ENCODE results near the gene METTL22.

The METTL22 gene

GRCh38 chr16:8594149-8594666 is 27.3 kb upstream of the METTL22 start:
- DNase-seq (ENCODE audit: low read depth in 2 of 2), result no peak

- no peak for DNase-seq (ENCODE audit: low read depth in 2 of 2)
These were observed 25.7 kb upstream of the METTL22 start for GRCh38 chr16:8595783-8596182.

- DNase-seq (ENCODE audit: low read depth in 2 of 2), result no peak
These were observed 24.9 kb upstream of the METTL22 start for GRCh38 chr16:8596581-8596980.

DNA sequence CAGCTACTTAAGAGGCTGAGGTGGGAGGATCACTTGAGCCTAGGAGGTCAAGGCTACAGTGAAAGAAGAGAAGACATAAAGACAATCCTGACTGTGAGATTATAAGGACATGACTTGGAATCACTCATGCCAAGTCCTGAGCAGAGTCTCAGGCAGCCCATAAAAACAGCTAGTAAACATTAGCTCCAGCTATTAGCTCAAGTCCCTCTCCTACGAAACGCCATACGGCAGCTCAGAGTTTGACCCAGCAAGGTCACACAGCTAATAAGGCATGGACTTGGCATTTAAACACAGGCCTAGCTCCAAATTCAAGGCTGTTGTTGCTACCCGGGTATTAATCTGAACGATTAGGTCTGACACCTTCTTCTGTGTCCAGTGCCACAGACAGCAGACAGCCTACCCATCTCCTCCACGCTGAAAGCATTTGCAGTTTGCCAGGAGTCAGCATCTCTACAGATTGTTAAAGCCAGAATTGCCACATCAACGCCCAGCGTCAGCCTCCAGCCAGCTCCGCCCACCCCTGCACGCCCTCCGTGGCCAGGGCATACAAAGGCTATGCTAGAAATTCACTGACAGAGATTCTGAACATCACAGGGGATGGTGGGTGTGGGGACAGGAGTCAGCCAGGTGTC is 21.2 kb upstream of the METTL22 start:
- no peak for DNase-seq (ENCODE audit: low read depth in 2 of 2)

- DNase-seq (ENCODE audit: low read depth in 2 of 2), result no peak
These were observed 15.9 kb upstream of the METTL22 start for GRCh38 chr16:8605554-8605953.

- DNase-seq (ENCODE audit: low read depth in 2 of 2), result no peak
These were observed 14.3 kb upstream of the METTL22 start for GRCh38 chr16:8607214-8607613.

GRCh38 chr16:8611122-8611521 is 10.4 kb upstream of the METTL22 start:
- no peak for DNase-seq (ENCODE audit: low read depth in 2 of 2)

DNA sequence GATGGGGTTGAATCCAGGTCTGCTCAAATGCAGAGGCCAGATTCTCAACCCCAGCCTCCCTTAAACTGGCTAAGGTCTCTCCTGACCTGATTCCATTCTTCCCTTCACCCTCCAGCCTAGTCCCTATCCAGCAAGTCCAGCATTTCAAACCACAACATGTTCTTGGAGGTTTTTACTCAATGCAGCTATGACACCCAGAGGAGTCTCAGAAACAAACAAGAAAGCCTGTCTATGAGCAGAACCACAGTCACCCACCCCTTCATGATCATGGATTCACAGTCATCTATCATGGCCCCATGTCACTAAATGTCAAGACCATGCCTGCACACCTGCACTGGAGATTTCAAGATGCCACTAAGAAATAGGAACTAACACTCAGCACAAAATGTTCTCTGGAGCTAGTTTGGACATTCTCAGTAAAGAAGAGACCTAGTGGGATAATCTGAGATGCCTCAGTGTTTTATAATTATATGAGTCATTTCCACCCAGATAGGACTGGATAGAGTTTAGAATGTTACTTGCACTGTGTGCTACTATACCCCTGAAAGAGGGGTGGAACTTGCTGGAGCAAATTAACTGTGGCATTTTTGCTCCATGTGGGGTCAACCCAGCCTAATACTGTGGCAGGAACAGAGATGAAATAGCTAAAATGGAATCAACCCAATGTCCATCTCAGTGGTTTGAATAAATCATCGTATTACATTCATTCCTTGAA is 9.5 kb upstream of the METTL22 start:
- no peak for DNase-seq (ENCODE audit: low read depth in 2 of 2)

- no peak for DNase-seq (ENCODE audit: low read depth in 2 of 2)
These were observed 7.0 kb upstream of the METTL22 start for GRCh38 chr16:8614435-8615029.

- no peak for DNase-seq (ENCODE audit: low read depth in 2 of 2)
These were observed 1.7 kb upstream of the METTL22 start for GRCh38 chr16:8619671-8620370.

GRCh38 chr16:8620535-8620934 is 963 bp upstream of the METTL22 start:
- DNase-seq (ENCODE audit: low read depth in 2 of 2), result no peak

DNA sequence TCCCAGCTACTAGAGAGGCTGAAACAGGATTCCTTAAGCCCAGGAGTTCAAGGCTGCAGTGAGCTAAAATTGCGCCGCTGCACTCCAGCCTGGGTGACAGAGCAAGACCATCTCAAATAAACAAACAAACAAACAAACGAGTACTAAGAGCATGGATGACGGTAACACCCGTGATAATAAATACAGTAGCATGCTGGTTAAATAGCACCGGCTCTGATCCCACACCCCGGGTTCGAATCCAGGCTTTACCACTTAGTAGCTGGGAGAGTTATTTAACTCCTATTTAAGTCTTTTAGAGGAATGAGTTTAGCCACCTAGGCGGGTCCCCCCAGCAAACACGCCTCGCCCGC is 301 bp upstream of the METTL22 start:
- no peak for DNase-seq (ENCODE audit: low read depth in 2 of 2)

- DNase-seq (ENCODE audit: low read depth in 2 of 2), result no peak
These were observed 788 bp downstream of the METTL22 start for GRCh38 chr16:8622315-8622656.

DNA sequence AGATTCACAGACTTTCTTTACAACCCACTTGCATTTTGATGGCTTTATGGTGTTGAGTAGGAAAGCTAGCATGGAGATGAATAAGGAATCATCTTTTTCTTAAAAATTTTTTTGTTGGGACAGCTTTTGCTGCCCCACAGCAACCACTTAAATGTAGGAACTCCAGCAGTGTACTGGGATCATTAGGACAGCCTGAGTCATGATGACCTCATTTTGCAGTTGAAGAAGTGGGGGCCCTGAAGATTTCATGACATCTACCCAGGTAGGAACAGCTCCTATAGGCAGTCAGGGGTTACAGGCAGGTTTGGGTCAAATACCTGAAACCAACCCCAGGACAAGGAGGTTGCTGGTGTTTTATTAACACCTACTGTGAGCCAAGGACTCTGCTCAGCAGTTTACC is 2.1 kb downstream of the METTL22 start:
- no peak for DNase-seq (ENCODE audit: low read depth in 2 of 2)

DNA sequence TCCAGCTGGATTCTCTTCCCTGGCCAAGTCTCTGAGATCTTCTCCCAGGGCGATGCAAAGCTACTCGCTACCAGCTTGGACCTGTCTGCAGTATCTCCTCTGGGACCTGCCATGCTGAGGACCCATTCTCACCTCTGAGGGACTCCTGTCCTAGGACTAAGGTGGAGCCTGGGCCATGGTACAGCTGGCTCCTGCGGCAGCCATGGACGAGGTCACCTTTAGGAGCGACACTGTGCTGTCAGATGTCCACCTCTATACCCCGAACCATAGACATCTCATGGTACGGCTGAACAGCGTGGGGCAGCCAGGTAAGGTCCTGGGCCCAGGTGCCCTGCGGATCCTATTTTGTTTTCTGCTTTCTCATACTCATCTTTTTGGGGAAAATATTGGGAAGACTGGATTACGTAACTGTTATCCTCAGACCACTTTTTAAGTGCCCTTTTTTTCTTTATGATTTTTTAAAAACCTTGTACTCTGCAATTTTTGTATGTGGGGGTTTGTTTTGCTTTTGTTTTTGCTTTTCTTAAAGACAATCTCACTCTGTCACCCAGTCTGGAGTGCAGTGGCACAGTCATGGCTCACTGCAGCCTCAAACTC is 4.1 kb downstream of the METTL22 start:
- DNase-seq (ENCODE audit: low read depth in 2 of 2), result no peak

DNA sequence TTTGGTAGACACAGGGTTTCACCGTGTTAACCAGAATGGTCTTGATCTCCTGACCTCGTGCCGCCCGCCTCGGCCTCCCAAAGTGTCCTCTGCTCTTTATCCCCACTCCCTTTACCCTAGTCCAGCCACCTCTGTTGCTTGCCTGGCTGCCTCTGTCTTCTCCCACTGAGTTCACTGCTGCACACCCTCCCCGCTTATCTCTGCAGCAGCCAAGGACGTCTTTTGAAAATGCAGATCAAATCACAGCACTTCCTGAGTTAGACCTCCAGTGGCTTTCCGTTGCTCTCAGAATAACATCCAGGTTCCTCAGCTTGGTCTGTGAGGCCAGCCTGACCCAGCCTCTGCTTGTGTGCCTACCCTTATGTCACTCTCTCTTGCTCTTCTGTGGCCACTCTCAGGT is 5.4 kb downstream of the METTL22 start:
- DNase-seq (ENCODE audit: low read depth in 2 of 2), result no peak

- no peak for DNase-seq (ENCODE audit: low read depth in 2 of 2)
These were observed 6.0 kb downstream of the METTL22 start for GRCh38 chr16:8627456-8627855.

DNA sequence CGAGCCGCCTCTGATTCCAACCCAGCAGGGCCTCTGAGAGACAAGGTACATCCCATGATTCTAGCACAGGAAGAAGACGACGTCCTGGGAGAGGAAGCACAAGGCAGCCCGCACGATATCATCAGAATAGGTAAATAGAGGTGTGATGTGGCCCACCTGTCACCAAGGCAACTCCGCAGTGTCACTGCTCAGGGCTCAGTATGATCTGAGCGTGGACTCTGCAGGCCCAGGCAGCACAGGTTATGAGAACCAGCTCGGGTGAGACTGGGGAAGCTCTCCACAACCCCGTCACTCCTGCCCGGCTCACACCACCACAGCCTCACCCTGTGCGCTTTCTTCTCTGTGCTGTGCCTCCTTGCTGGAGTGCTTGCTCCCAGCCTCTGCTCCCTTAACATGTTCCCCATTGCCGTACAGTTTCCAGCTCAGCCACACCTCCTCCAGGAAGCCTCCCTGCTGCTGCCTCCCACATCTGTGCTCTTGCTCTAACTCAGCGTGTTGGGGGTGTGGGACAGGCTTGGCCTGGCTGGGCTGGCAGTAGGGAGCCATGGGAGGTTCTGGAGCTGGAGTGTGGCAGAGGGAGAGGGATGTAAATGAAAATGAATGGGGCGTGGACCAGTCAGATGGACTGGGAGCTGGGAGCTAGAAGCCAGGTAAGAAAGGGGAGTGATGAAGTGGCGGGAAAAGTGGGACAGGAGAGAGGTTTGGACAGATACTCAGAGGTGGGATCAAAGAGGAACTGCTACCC is 7.7 kb downstream of the METTL22 start:
- DNase-seq (ENCODE audit: low read depth in 2 of 2), result no peak

GRCh38 chr16:8630255-8630953 is 8.9 kb downstream of the METTL22 start:
- no peak for DNase-seq (ENCODE audit: low read depth in 2 of 2)

- no peak for DNase-seq (ENCODE audit: low read depth in 2 of 2)
These were observed 9.9 kb downstream of the METTL22 start for GRCh38 chr16:8631373-8631772.
